HG03521 (cell line): ENCODE measurements around the gene AKR1C8.
"Not testable (repeated sequence)": the region's sequence is repeated elsewhere in the genome, so short reads cannot be mapped to it uniquely, and the experiment has no call there.

Source experiments
- ATAC-seq: cut with Tn5 transposase; IDR thresholded peaks from one replicate; pipeline ENCODE4 v1.9.1; 2021; ENCODE audit warnings: mild to moderate bottlenecking, moderate library complexity; ENCODE audit not compliant: unreplicated experiment

Gene AKR1C8

GRCh38 chr10:5109861-5110260, 75.1 kb downstream of the AKR1C8 start:
- not testable (repeated sequence) for ATAC-seq

- ATAC-seq, result no peak
These were observed 76.1 kb downstream of the AKR1C8 start for GRCh38 chr10:5108658-5109416.

- no peak for ATAC-seq
These were observed 77.0 kb downstream of the AKR1C8 start for GRCh38 chr10:5107860-5108526.

DNA sequence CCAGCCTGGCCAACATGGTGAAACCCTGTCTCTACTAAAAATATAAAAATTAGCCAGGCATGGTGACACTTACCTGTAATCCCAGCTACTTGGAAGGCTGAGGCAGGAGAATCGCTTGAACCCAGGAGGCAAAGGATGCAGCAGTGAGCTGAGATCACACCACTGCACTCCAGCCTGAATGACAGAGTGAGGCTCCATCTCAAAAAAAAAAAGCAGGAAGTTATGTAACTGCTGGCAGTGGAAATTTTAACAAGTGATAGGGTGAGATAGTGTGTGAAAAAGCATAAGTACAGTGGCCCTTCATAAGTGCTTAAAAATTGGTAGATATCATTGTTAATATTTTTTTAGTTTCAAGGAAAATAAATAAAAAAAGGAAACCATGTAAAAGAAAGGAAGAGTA, 78.4 kb downstream of the AKR1C8 start:
- no peak for ATAC-seq

DNA sequence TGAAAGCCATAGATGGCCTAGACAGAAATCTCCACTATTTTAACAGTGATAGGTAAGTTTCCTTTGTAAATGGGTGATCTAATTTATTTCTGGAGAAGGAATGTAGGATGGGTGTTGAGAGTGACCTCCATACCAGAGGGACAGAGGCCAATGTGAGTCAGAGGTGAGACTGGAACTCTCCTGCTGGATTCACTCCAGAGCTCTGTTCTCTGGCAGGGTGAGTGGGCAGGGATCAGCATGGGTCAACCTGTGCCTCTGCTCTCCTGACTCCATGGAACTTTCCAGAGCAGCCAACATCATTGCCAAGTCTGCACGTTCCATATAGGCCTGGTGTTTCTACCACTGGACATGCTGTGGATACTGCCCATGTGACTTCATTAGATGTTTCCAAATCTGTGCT, 79.3 kb downstream of the AKR1C8 start:
- ATAC-seq, result no peak
